Measurements from ENCODE around the gene CLEC9A.

CLEC9A gene

DNA sequence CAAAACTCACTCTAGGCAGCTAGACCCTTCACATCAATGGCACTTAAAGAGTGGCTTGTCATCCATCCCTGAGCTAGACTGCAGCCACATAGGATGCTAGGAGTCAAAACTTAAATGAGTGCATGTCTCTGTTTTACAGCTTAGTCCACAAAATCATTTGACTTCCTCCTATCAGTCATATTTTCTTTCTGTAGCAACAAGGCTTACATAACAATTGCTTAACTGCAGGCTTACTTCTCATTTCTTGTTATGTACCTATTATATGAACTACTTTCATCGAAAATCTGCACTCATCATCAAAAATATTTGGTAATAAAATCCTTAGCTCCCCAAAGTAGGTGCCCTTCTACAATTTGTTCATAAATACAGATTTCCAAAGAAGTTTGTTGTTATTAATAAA lies 38.2 kb downstream of the CLEC9A start:
- no peak for DNase-seq

DNA sequence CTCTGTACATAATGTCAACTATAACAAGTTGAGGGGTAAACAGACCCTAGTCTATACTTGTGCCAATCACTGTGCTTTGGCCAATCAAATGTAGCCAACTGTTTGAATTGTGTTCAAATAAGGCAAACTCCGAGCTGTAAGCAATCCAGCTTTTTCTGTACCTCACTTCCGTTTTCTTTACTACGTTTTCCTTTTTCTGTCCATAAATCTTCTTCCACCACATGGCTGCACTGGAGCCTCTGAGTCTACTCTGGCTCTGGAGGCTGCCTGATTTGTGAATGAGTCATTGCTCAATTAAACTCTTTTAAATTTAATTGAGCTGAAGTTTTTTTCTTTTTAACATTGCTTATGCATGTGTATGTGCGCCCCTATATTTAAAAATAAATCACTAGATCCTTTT lies 38.6 kb downstream of the CLEC9A start:
- no peak for DNase-seq

DNA sequence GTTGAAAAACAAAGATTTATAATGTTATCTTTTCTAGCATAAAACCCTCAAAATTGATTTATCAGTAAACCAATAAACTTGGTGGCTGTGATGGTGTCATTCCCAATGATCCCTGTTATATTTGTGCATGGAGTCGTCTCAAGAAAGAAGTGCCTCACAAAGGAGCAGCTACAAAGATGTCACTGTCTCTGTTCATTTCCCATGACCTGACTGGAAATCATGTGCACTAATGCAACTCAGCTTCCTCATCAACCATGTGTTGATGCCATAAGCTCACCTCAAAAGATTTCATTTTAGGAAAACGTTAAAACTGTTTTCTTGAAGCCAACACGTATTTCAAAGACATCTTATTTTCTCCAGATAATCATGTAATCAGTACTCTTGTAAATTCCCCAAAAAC lies 39.5 kb downstream of the CLEC9A start:
- no peak for DNase-seq

DNA sequence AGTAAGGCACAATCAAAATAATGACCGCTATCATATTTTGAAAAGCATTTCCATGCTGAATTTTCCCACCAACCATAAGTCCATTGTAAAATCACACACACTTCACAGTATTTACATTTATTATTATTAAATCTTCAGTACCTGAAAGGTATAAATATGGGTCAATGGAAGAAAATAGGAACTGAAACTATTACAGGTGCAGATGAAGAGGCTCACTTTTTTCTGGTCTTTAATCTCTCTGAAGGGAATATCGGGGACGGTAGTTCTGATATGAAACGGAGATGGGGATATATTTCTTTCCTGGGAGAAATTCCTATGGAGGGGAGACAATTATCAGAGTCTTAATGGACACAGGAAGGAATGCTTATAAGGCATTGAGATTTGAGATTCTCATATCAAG lies 39.9 kb downstream of the CLEC9A start:
- DNase-seq: no peak

- DNase-seq: no peak
Measured at GRCh38 chr12:10072131-10072530, 41.6 kb downstream of the CLEC9A start.

DNA sequence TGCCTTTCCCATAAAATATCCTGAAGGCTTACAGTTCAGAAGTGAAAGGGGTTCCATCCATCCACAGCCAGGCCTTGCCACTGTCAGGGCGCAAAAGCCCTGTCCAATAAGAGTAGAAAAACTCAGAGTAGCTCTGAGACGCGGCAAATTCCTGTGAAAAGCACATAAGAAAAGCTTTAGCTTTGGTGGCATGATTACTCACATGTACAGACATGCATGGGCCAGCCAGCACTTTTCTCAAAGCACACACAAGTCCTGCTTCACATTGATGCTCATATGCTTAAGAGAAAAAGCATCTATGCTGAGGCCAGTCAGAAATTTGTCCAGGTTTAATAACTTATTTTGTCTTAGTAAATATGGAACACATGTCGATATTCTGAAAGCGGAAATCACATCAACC lies 42.8 kb downstream of the CLEC9A start:
- no peak for DNase-seq

DNA sequence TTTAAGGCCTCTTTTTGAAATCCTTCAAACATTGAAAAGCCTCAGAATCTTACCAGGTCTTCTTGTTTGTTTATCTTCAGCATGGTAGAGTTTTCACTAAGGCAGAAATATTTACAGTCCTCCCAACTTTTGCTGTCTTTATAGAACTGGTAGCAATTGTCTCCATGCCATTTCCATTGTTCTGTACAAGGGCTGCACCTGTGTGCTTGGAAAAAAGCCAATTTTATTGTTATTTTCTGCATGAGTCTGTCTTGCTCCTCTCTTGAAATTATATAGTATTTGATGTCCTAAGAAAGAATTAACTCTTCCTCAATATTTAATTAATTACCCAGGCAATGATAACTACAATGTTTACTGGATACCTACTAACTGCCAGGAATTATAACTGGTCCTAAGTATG lies 45.0 kb downstream of the CLEC9A start:
- DNase-seq: no peak

DNA sequence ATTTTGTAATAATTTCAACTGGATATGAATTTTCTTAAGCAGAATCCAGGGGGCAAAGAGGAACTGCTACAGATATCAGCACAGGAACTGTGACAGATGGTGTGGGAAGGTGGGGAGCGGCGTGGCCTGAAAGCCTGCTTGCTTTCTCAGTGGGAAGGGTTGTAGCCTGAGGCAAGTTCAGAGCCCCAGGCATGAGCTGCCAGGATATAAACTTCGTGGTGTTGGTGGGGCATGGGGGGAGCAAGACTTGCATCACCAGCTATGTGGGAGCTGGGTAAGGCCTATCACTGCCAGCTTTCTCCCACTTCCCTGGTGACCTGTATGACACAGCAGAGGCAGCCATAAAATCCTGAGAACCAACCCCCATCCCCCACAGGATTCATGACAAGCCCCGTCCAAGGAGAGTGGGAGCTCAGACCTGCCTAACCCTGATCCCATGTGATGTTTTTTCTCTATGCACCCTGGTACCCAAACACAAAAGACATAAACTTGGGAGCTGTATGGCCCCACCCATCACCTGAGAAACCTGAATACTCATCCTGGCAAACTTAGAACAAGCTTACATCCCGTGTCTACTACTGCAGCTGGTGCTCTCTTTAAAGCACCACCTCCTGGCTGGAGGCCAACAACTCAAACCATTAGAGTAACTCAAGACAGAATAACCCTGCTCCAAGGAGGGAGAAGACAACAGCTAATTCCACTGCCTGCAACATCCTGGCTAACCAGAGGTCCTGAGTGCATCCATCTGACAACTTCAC lies 51.8 kb downstream of the CLEC9A start:
- DNase-seq: no peak

- no peak for DNase-seq
Measured at GRCh38 chr12:10084733-10085132, 54.3 kb downstream of the CLEC9A start.

GRCh38 chr12:10086387-10086786 lies 55.9 kb downstream of the CLEC9A start:
- DNase-seq: no peak

DNA sequence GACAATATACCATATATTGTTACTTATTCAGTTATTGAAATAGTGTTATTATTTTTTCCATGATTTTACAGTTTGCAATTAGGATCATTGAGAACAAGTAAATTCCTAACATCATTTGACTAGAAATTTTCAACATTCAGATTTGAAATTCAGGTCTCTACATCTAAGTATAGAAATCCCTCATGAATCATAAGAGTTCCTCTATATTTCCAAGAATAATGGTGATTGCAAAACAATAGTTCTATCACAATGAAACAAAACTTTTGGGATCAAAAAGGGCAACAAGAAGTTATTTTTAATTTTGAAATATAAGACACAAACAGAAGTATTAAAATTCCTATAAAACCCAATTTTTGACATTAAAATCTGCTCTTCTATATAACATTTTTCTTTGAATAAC lies 57.5 kb downstream of the CLEC9A start:
- no peak for DNase-seq

GRCh38 chr12:10088955-10089900 lies 58.7 kb downstream of the CLEC9A start:
- DNase-seq: no peak

GRCh38 chr12:10094646-10095395 lies 64.3 kb downstream of the CLEC9A start:
- DNase-seq: no peak

DNA sequence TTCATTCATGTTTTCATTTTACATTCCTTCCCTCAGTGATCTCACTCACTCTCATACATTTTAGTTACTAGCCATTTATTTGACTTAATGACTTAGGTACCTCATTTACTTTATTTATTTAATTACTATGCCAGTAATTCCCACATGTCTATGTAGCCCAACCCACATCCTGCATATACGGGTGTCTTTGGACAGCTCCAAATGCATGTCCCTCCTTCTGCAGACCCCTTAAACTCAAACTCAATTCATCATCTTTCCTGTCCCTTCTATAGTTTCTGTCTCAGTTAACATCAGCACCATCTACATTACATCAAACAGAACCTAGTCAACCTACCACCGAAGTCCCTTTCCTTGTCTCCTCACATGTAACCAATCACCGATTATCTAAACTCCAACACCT lies 65.5 kb downstream of the CLEC9A start:
- no peak for DNase-seq

DNA sequence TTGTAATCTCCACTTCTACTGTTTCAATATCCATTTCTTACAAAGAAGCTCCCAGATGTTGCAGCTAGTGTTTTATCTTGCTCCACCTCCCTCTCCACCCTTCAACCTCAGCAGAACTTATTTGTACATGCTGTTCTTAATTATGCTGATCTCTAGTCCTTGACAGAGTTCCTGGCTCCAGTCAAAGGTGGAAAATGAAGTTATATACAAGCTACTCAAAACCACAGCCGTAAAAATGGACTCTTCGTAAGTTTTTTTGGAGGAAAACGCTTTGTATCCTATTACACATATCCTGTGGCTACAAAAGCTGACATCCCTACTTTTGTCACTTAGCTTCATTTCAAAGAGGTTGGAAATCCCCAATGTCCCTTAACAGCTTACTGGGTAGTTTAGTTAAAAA lies 67.0 kb downstream of the CLEC9A start:
- no peak for DNase-seq

GRCh38 chr12:10098791-10099190 lies 68.3 kb downstream of the CLEC9A start, which contains the start of gene CLEC1A:
Gene CLEC1A, minus strand, starts transcription at chr12:10098985. Its CDS starts 63 bp downstream, at chr12:10098922.
- DNase-seq: no peak

GRCh38 chr12:10101042-10101579 lies 70.6 kb downstream of the CLEC9A start:
- DNase-seq: no peak

- DNase-seq: no peak
Measured at GRCh38 chr12:10101648-10102220, 71.3 kb downstream of the CLEC9A start.

DNA sequence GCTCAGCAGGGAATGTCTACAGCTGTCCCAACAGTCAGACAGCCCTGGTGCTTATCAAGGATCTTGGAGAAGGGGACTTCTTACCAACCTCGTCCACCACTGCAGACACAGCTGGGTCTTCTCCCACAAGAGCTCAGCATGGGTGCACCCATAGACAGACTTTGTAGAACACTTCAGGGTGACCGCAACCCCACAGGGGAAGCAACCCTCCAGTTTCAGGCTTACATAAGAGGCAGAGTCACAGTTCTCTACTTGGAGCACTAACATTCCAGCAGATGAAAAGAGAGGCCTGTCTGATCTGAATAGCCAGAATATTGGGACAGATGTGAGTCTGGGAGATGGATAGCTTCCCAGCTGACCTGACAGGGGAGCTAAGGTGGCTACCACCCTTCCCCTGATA lies 71.8 kb downstream of the CLEC9A start:
- no peak for DNase-seq

- no peak for DNase-seq
Measured at GRCh38 chr12:10110256-10110844, 79.9 kb downstream of the CLEC9A start.

GRCh38 chr12:10111451-10111850 lies 81.0 kb downstream of the CLEC9A start:
- no peak for DNase-seq

- no peak for DNase-seq
Measured at GRCh38 chr12:10113075-10113474, 82.6 kb downstream of the CLEC9A start.

All from activated CD4-positive, alpha-beta T cell treated with anti-CD3 and anti-CD28 coated beads, Interleukin-2, Interleukin-6, amounts not matched to agents 100 ng/mL and 50 ng/mL, durations not matched to agents 16 hours and 8 hours (primary cell).